Neural cell (in vitro differentiated cells): Measurements from ENCODE around the gene CD248. TPM values are rescaled to one million over a fixed set of nuclear protein-coding genes. Genes with fewer than 3 reads are reported as not detected.

Experiments used
- H2AFZ ChIP-seq: fragments of 200-600, 300-800 bp; sonication (generic), shearing (Covaris generic); 2 replicates; pipeline ENCODE4 v1.6.0; 2014; ENCODE audit warnings: low read depth, mild to moderate bottlenecking, antibody characterized with exemption, low read length, moderate library complexity
- H3F3A ChIP-seq: fragments of 200-600 bp; shearing (Covaris generic); 2 replicates; pipeline ENCODE4 v1.6.1; 2016; ENCODE audit warnings: mild to moderate bottlenecking, moderate library complexity, mixed read lengths, antibody characterized with exemption, low read length; ENCODE audit not compliant: insufficient read depth, poor library complexity, severe bottlenecking
- H3K27ac ChIP-seq: fragments of 200-600, 300-800 bp; sonication (generic), shearing (Covaris generic); 2 replicates; pipeline ENCODE4 v1.5.1; 2014; ENCODE audit warnings: mild to moderate bottlenecking, low read length, moderate library complexity
- H3K27me3 ChIP-seq: fragments of 300-800, 200-600 bp; sonication (generic), shearing (Covaris generic); 2 replicates; pipeline ENCODE4 v1.6.0; 2014; ENCODE audit warnings: mild to moderate bottlenecking, low read depth, low read length, moderate library complexity; ENCODE audit not compliant: insufficient read depth
- H3K36me3 ChIP-seq: fragments of 300-800, 200-600 bp; sonication (generic), shearing (Covaris generic); 2 replicates; pipeline ENCODE4 v1.5.1; 2014; ENCODE audit warnings: mild to moderate bottlenecking, antibody characterized with exemption, low read length, moderate library complexity; ENCODE audit not compliant: insufficient read depth
- H3K4me2 ChIP-seq: fragments of 300-800, 200-600 bp; sonication (generic), shearing (Covaris generic); 2 replicates; pipeline ENCODE4 v1.6.0; 2014; ENCODE audit warnings: mild to moderate bottlenecking, low read length
- H3K4me3 ChIP-seq: fragments of 300-800, 200-600 bp; sonication (generic), shearing (Covaris generic); 2 replicates; pipeline ENCODE4 v1.5.1; 2014; ENCODE audit warnings: mild to moderate bottlenecking, low read length, moderate library complexity
- H3K79me2 ChIP-seq: fragments of 200-600 bp; shearing (Covaris generic); replicated peaks from 2 replicates; pipeline ENCODE4 v1.6.0; 2014; ENCODE audit warnings: mild to moderate bottlenecking, low read length, moderate library complexity; ENCODE audit not compliant: insufficient read depth
- H3K9ac ChIP-seq: fragments of 300-800, 200-600 bp; sonication (generic), shearing (Covaris generic); 2 replicates; pipeline ENCODE4 v1.6.1; 2016; ENCODE audit warnings: mild to moderate bottlenecking, low read length, mixed read lengths
- H3K9me2 ChIP-seq: fragments of 200-600 bp; shearing (Covaris generic); 2 replicates; pipeline ENCODE4 v1.6.1; 2016; ENCODE audit warnings: mild to moderate bottlenecking, low read length, mixed read lengths; ENCODE audit not compliant: insufficient read depth
- H3K9me3 ChIP-seq: fragments of 200-600, 300-800 bp; sonication (generic), shearing (Covaris generic); 2 replicates; pipeline ENCODE4 v1.6.1; 2016; ENCODE audit warnings: mild to moderate bottlenecking, mixed run types, low read length, moderate library complexity, mixed read lengths
- H4K20me1 ChIP-seq: fragments of 200-600 bp; shearing (Covaris generic); 2 replicates; pipeline ENCODE4 v1.6.1; 2016; ENCODE audit warnings: mild to moderate bottlenecking, mixed run types; ENCODE audit not compliant: insufficient read depth
- CTCF ChIP-seq: fragments of 450-650 bp; IDR thresholded peaks from 2 replicates; pipeline ENCODE4 v1.5.1; 2014; ENCODE audit warnings: antibody characterized with exemption, mild to moderate bottlenecking, moderate library complexity; ENCODE audit not compliant: poor library complexity, severe bottlenecking
- EP300 ChIP-seq: fragments of 450-650 bp; conservative IDR thresholded peaks from 2 replicates; pipeline ENCODE4 v1.6.1; 2014; ENCODE audit warnings: antibody characterized with exemption, mild to moderate bottlenecking, moderate library complexity; ENCODE audit not compliant: poor library complexity, severe bottlenecking
- EZH2 ChIP-seq: fragments of 200-600, 300-800 bp; shearing (Covaris generic), sonication (generic); IDR thresholded peaks from 2 replicates; pipeline ENCODE4 v1.6.1; 2014; ENCODE audit warnings: antibody characterized with exemption, low read length, borderline replicate concordance, mild to moderate bottlenecking; ENCODE audit not compliant: insufficient read depth, poor library complexity, severe bottlenecking
- MXI1 ChIP-seq: fragments of 450-650 bp; conservative IDR thresholded peaks from 2 replicates; pipeline ENCODE4 v1.6.1; 2014; ENCODE audit warnings: antibody characterized with exemption, mild to moderate bottlenecking; ENCODE audit not compliant: poor library complexity, severe bottlenecking
- POLR2AphosphoS5 ChIP-seq: IDR thresholded peaks from 2 replicates; pipeline ENCODE4 v1.6.1; 2012
- RAD21 ChIP-seq: fragments of 450-650 bp; conservative IDR thresholded peaks from 2 replicates; pipeline ENCODE4 v1.6.1; 2014; ENCODE audit warnings: antibody characterized with exemption, mild to moderate bottlenecking, moderate library complexity
- REST ChIP-seq: IDR thresholded peaks from 2 replicates; pipeline ENCODE4 v1.6.1; 2012; ENCODE audit warnings: borderline replicate concordance
- SMC3 ChIP-seq: fragments of 450-650 bp; conservative IDR thresholded peaks from 2 replicates; pipeline ENCODE4 v1.6.1; 2014; ENCODE audit warnings: antibody characterized with exemption, mild to moderate bottlenecking, moderate library complexity; ENCODE audit not compliant: poor library complexity
- TAF1 ChIP-seq: IDR thresholded peaks from 2 replicates; pipeline ENCODE4 v1.6.1; 2012; ENCODE audit warnings: low read depth
- polyA plus RNA-seq: library from polyadenylated mRNA; depleted of rRNA; stranded (reverse); fragments of >200 nt; gene quantifications from 2 replicates; pipeline ENCODE4 v1.2.3, GENCODE V29; 2014

Gene CD248
- polyA plus RNA-seq, 1 donor from 2014 or later = not detected

- H2AFZ ChIP-seq = no peak overlapping the region
- no peaks in the 10 kb centered on the region for H3K27me3 ChIP-seq
- H3K9me2 ChIP-seq = no peaks in the 10 kb centered on the region
Observed at GRCh38 chr11:66360406-66361073, 43.7 kb upstream of the CD248 start.

DNA sequence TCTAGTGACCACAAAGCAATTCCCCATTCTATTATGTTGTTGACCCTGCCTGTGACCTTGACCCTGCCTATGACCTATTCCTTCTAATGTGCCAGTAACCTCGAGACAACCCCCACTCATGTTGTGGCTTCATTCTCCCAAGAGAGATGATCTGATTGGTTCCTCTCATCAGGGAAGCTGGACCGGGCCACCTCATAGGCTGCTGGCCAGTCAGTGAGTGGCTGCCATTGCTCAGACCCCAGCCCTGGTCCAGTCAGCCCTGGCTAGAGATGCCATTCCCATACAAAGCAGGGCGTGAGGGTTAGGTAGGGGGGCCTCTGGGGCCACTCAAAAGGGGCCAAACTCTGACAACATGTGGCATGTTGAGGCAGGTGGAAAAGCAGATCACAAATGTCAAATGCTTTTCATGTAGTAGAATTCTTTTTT, 42.8 kb upstream of the CD248 start:
- Histone ChIP-seq H3K27me3 (no peaks in the 10 kb centered on the region), H3K36me3 (no peaks in the 10 kb centered on the region), H3K9me2 (no peaks in the 10 kb centered on the region), H3K79me2 (no peaks in the 10 kb centered on the region), H3K4me3 (no peak overlapping the region), H3F3A (no peaks in the 10 kb centered on the region), H3K4me2 (no peak overlapping the region), H3K9ac (no peak overlapping the region), H3K9me3 (no peaks in the 10 kb centered on the region), H3K27ac (no peak overlapping the region), H4K20me1 (no peaks in the 10 kb centered on the region), H2AFZ (no peak overlapping the region)
- TF ChIP-seq SMC3 = no peak
- no peak for TF ChIP-seq EZH2
- no peak for TF ChIP-seq POLR2AphosphoS5
- TF ChIP-seq CTCF = no peak
- TF ChIP-seq TAF1 = no peak

More at GRCh38 chr11:66360406-66361073, 43.7 kb upstream of the CD248 start:
- no peaks in the 10 kb centered on the region for H4K20me1 ChIP-seq
- no peak overlapping the region for H3K27ac ChIP-seq
- no peak overlapping the region for H3K4me2 ChIP-seq
- H3K36me3 ChIP-seq = no peaks in the 10 kb centered on the region
- H3K4me3 ChIP-seq = no peak overlapping the region
- no peaks in the 10 kb centered on the region for H3K79me2 ChIP-seq
- H3K9ac ChIP-seq = no peak overlapping the region
- no peaks in the 10 kb centered on the region for H3F3A ChIP-seq
- no peaks in the 10 kb centered on the region for H3K9me3 ChIP-seq
- no peak for TF ChIP-seq RAD21
- TF ChIP-seq CTCF = no peak
- TF ChIP-seq EP300 = no peak
- TF ChIP-seq SMC3 = no peak
- no peak for TF ChIP-seq MXI1
- no peak for TF ChIP-seq POLR2AphosphoS5
- no peak for TF ChIP-seq TAF1
- TF ChIP-seq EZH2 = no peak
- no peak for TF ChIP-seq REST
